ENCODE results near the gene NNT.
A peak's percentile ranks its signal among the peaks of the same experiment; 100 is the strongest.
"Not testable (repeated sequence)": the region's sequence is repeated elsewhere in the genome, so short reads cannot be mapped to it uniquely, and the experiment has no call there.

NNT gene

GRCh38 chr5:43602461-43603343, at the start of gene NNT:
Gene NNT, plus strand, starts transcription at chr5:43603180. Its CDS starts 6,016 bp downstream, at chr5:43609196.
- FAIRE-seq (no peak), DNase-seq (ENCODE audit: low spot score) (peak; percentile 83)

GRCh38 chr5:43553381-43553780, 49.6 kb upstream of the NNT start:
- FAIRE-seq = no peak
- DNase-seq (ENCODE audit: low spot score) = no peak

- no peak for FAIRE-seq
Observed at GRCh38 chr5:43554497-43554896, 48.5 kb upstream of the NNT start.

GRCh38 chr5:43555895-43556606, 46.9 kb upstream of the NNT start:
- DNase-seq (ENCODE audit: low spot score) (peak; percentile 70), FAIRE-seq (no peak)

More at GRCh38 chr5:43554497-43554896, 48.5 kb upstream of the NNT start:
- no peak for DNase-seq (ENCODE audit: low spot score)

- DNase-seq (ENCODE audit: low spot score); FAIRE-seq: not testable (repeated sequence)
Observed at GRCh38 chr5:43556607-43556856, 46.4 kb upstream of the NNT start.

- FAIRE-seq (peak; percentile 62), DNase-seq (ENCODE audit: low spot score) (peak; percentile 94)
Observed at GRCh38 chr5:43556857-43557542, 46.0 kb upstream of the NNT start, which contains the start of gene PAIP1. Gene PAIP1, minus strand, starts transcription at chr5:43557077. Its CDS starts 231 bp downstream, at chr5:43556846.

- DNase-seq (ENCODE audit: low spot score) = no peak
- FAIRE-seq = no peak
Observed at GRCh38 chr5:43560128-43560527, 42.9 kb upstream of the NNT start.

GRCh38 chr5:43561356-43561755, 41.6 kb upstream of the NNT start:
- DNase-seq (ENCODE audit: low spot score) = no peak
- no peak for FAIRE-seq

GRCh38 chr5:43563321-43563720, 39.7 kb upstream of the NNT start:
- FAIRE-seq = no peak
- DNase-seq (ENCODE audit: low spot score) = no peak

- DNase-seq (ENCODE audit: low spot score) (no peak), FAIRE-seq (no peak)
Observed at GRCh38 chr5:43564289-43564850, 38.6 kb upstream of the NNT start.

GRCh38 chr5:43565043-43565442, 37.9 kb upstream of the NNT start:
- FAIRE-seq = no peak
- DNase-seq (ENCODE audit: low spot score) = no peak

GRCh38 chr5:43567967-43568366, 35.0 kb upstream of the NNT start:
- no peak for FAIRE-seq
- DNase-seq (ENCODE audit: low spot score) = no peak

- FAIRE-seq (no peak), DNase-seq (ENCODE audit: low spot score) (no peak)
Observed at GRCh38 chr5:43569236-43569746, 33.7 kb upstream of the NNT start.

GRCh38 chr5:43570450-43571158, 32.4 kb upstream of the NNT start:
- no peak for FAIRE-seq
- DNase-seq (ENCODE audit: low spot score) = no peak

GRCh38 chr5:43571237-43571636, 31.7 kb upstream of the NNT start:
- no peak for FAIRE-seq
- no peak for DNase-seq (ENCODE audit: low spot score)

- no peak for FAIRE-seq
- DNase-seq (ENCODE audit: low spot score) = no peak
Observed at GRCh38 chr5:43572357-43572756, 30.6 kb upstream of the NNT start.

GRCh38 chr5:43573058-43573457, 29.9 kb upstream of the NNT start:
- FAIRE-seq (no peak), DNase-seq (ENCODE audit: low spot score) (no peak)

GRCh38 chr5:43580402-43581210, 22.4 kb upstream of the NNT start:
- not testable (repeated sequence) for DNase-seq (ENCODE audit: low spot score); FAIRE-seq

- FAIRE-seq = no peak
- DNase-seq (ENCODE audit: low spot score) = no peak
Observed at GRCh38 chr5:43581398-43581797, 21.6 kb upstream of the NNT start.
